Calu3 (cell line): ENCODE results near the gene UBXN6. TPM values are rescaled to one million over a fixed set of nuclear protein-coding genes. Genes with fewer than 3 reads are reported as not detected.
A peak's percentile ranks its signal among the peaks of the same experiment; 100 is the strongest.

Source experiments
- BruUV-seq: library from RNA; stranded (reverse); fragments of 400-500 nt; replicated peaks from 2 replicates; lab custom pipeline; 2021; lab: Mats Ljungman, UMichigan
- CTCF ChIA-PET: fragments of 300-600 bp; sonication (Branson Sonifier 250); formaldehyde crosslinking; loops from one replicate; lab custom pipeline; 2022; ENCODE audit warnings: antibody characterized with exemption; lab: Charles Lee
- DNase-seq: peaks from one replicate; pipeline ENCODE4 v3.0.0; 2022
- H3K27ac Mint-ChIP-seq: one replicate; pipeline ENCODE4 v1.8.0; 2022; ENCODE audit warnings: mixed read lengths; ENCODE audit not compliant: unreplicated experiment
- H3K27me3 Mint-ChIP-seq: one replicate; pipeline ENCODE4 v1.8.0; 2022; ENCODE audit warnings: mixed read lengths; ENCODE audit not compliant: unreplicated experiment
- H3K36me3 Mint-ChIP-seq: one replicate; pipeline ENCODE4 v1.8.0; 2022; ENCODE audit warnings: mild to moderate bottlenecking, moderate library complexity, mixed read lengths; ENCODE audit not compliant: insufficient read depth, unreplicated experiment
- H3K4me1 Mint-ChIP-seq: one replicate; pipeline ENCODE4 v1.8.0; 2022; ENCODE audit warnings: mild to moderate bottlenecking, low read depth, mixed read lengths; ENCODE audit not compliant: unreplicated experiment
- H3K4me3 Mint-ChIP-seq: one replicate; pipeline ENCODE4 v1.8.0; 2022; ENCODE audit warnings: mild to moderate bottlenecking, low read depth, moderate library complexity, mixed read lengths; ENCODE audit not compliant: unreplicated experiment
- H3K9me3 Mint-ChIP-seq: one replicate; pipeline ENCODE4 v1.8.0; 2022; ENCODE audit warnings: low read depth, mixed read lengths; ENCODE audit not compliant: unreplicated experiment
- intact Hi-C: fragments of 100-400 bp; cut with micrococcal nuclease; formaldehyde crosslinking; loops from one replicate; pipeline ENCODE4 v1.10.0; 2022; ENCODE audit not compliant: unreplicated experiment
- total RNA-seq: library from RNA; stranded (reverse); gene quantifications from 2 replicates; pipeline ENCODE4 v1.2.3, GENCODE V29; 2022
- TF ChIP-seq, protein P1 (sequence below): fragments of 200-600 bp; IDR thresholded peaks from one replicate; pipeline ENCODE4 v1.8.0; 2022; ENCODE audit warnings: antibody characterized with exemption; ENCODE audit not compliant: unreplicated experiment

The UBXN6 gene
- total RNA-seq, 1 experiment from 2014 or later = 38.9 TPM

DNA sequence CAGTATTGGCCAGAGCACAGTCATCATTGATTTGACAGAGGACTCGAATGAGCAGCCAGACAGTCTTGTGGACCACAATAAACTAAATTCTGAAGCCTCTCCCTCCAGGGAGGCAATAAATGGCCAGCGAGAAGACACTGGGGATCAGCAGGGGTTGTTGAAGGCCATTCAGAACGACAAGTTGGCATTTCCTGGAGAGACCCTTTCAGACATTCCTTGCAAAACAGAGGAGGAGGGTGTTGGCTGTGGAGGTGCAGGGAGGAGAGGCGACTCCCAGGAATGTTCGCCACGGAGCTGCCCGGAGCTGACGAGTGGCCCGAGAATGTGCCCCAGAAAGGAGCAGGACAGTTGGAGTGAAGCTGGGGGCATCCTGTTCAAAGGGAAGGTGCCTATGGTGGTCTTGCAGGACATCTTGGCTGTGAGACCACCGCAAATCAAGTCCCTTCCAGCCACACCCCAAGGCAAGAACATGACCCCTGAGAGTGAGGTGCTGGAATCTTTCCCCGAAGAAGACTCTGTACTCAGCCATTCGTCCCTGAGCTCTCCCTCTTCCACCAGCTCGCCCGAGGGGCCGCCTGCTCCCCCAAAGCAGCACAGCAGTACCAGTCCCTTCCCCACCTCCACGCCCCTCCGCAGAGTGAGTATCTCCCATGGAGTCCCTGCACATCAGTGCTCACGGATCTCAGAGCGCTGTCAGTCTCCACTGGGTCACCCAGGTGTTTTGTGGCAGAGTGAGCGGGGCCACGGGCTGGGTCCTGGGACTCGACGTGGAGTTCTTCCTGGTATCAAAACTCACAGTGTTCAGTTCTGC, 48.3 kb downstream of the UBXN6 start:
- DNase-seq = no peak
- no peak overlapping the region for H3K27ac Mint-ChIP-seq
- no peaks in the 10 kb centered on the region for H3K9me3 Mint-ChIP-seq
- BruUV-seq = no TSS peak
- CTCF ChIA-PET = no interaction called here
- H3K4me3 Mint-ChIP-seq = no peak overlapping the region
- intact Hi-C loops = no loop called here
- H3K27me3 Mint-ChIP-seq = no peaks in the 10 kb centered on the region
- H3K36me3 Mint-ChIP-seq = peaks cover 5% of the 10 kb centered on the region
- no peaks in the 10 kb centered on the region for H3K4me1 Mint-ChIP-seq
- TF ChIP-seq, protein P1, sequence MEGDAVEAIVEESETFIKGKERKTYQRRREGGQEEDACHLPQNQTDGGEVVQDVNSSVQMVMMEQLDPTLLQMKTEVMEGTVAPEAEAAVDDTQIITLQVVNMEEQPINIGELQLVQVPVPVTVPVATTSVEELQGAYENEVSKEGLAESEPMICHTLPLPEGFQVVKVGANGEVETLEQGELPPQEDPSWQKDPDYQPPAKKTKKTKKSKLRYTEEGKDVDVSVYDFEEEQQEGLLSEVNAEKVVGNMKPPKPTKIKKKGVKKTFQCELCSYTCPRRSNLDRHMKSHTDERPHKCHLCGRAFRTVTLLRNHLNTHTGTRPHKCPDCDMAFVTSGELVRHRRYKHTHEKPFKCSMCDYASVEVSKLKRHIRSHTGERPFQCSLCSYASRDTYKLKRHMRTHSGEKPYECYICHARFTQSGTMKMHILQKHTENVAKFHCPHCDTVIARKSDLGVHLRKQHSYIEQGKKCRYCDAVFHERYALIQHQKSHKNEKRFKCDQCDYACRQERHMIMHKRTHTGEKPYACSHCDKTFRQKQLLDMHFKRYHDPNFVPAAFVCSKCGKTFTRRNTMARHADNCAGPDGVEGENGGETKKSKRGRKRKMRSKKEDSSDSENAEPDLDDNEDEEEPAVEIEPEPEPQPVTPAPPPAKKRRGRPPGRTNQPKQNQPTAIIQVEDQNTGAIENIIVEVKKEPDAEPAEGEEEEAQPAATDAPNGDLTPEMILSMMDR = no peak

DNA sequence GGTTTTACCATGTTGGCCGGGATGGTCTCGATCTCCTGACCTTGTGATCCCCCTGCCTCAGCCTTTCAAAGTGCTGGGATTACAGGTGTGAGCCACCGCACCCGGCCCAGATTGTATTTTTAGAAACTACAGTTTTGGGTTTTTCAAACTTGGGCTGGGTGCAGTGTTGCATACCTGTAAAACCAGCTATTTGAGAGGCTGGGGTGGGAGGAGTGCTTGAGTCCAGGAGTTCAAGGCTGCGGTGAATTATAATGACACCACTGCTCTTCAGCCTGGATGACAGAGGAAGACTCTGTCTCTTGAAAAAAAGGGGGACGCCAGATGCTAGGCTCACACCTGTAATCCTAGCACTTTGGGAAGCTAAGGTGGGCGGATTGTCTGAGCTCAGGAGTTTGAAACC, 51.0 kb downstream of the UBXN6 start:
- intact Hi-C loops = no loop called here
- TF ChIP-seq, protein P1 = no peak
- Mint-ChIP-seq H3K27me3 (no peaks in the 10 kb centered on the region), H3K4me1 (no peaks in the 10 kb centered on the region), H3K36me3 (peaks cover 16% of the 10 kb centered on the region), H3K27ac (no peak overlapping the region), H3K4me3 (no peak overlapping the region), H3K9me3 (no peaks in the 10 kb centered on the region)
- DNase-seq = no peak
- no TSS peak for BruUV-seq
- CTCF ChIA-PET = no interaction called here

DNA sequence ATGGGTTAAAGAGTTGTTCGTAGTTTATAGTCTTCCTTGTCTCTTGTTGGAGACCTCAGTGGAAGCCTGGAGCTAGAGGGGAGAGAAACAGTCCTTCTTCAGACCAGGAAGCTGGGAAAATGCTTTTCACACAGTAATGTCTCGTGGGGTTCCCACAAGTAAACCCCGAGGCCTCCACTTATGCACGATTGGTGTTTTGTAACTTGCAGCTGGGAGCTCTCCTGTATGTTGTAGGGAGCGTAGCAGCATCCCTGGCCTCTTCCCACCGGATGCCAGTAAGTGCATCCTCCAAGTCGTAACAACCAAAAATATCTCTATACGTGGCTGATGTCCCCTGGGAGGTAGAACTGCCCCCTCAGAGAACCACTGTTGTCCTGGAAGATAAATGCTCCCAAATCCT, 51.6 kb downstream of the UBXN6 start:
- peaks cover 16% of the 10 kb centered on the region for H3K36me3 Mint-ChIP-seq

DNA sequence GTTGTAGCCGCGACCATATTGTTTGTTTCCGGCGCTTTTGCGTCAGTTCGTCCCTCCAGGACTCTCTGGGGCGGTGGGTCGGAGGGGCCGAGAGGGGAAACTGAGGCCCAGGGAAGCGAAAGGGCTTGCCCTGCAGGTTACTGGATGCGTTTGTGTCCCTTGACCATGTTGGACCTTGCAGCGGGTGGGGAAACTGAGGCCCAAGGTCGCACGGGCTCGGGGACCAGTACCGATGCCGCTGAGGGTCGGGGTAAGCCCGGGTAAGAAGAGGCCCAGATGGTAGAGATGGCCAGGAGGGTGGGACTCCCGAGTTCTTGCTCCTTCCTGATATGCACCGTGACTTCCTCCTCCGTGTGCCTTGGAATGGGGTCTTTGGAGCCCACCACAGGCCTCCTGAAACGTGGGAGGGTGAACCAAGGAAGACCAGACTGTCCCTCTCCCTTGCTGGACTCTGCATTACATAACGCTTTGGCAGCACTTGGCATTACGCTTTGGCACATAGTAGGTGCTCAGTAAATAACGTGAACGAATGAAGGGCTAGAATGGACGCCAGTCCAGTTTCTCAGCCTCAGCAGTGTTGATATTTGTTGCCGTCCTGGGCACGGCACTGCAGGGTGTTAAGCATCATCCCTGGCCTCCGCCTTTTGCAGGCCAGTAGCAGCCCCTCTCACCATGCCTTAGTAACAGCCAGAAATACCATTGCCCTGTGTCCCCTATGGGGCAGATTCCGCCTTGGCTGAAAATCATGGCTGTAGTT, 54.4 kb downstream of the UBXN6 start:
- BruUV-seq = no TSS peak
- H3K9me3 Mint-ChIP-seq = no peaks in the 10 kb centered on the region
- H3K27ac Mint-ChIP-seq = no peak overlapping the region
- TF ChIP-seq, protein P1 = no peak
- H3K4me1 Mint-ChIP-seq = no peaks in the 10 kb centered on the region
- DNase-seq = no peak
- CTCF ChIA-PET = no interaction called here
- peak overlapping the region; percentile 76 for H3K4me3 Mint-ChIP-seq
- intact Hi-C loops = no loop called here
- H3K27me3 Mint-ChIP-seq = no peaks in the 10 kb centered on the region
- peaks cover 28% of the 10 kb centered on the region for H3K36me3 Mint-ChIP-seq

More for the DNA sequence above, 51.6 kb downstream of the UBXN6 start:
- Mint-ChIP-seq H3K4me1 (no peaks in the 10 kb centered on the region), H3K4me3 (no peak overlapping the region), H3K27ac (no peak overlapping the region), H3K9me3 (no peaks in the 10 kb centered on the region), H3K27me3 (no peaks in the 10 kb centered on the region)
- TF ChIP-seq, protein P1 = no peak
- DNase-seq = no peak
- intact Hi-C loops = no loop called here
- BruUV-seq = no TSS peak
- CTCF ChIA-PET = no interaction called here
